HepG2 (cell line): Measurements from ENCODE around the gene TRUB1. TPM values are rescaled to one million over a fixed set of nuclear protein-coding genes. Genes with fewer than 3 reads are reported as not detected.

ENCODE experiments used
- EP300 ChIP-seq, 3 experiments: sonication (generic) in 1 of 3; formaldehyde crosslinking in 1 of 3; IDR thresholded peaks; 2 replicates each; pipeline versions ENCODE4 v1.5.1 to v1.6.1; 2011 to 2020; ENCODE audit warnings: low read depth in 2 of 3, low read length in 2 of 3, borderline replicate concordance in 1 of 3, improper control_type of control experiment in 1 of 3, mild to moderate bottlenecking in 1 of 3, missing genetic modification reagents in 1 of 3, moderate library complexity in 1 of 3
- KDM1A ChIP-seq: IDR thresholded peaks from 2 replicates; pipeline ENCODE4 v1.6.1; 2016; ENCODE audit warnings: missing compliant biosample characterization
- NFE2 ChIP-seq: sonication (generic); formaldehyde crosslinking; IDR thresholded peaks from 2 replicates; pipeline ENCODE4 v1.4.0; 2020; ENCODE audit warnings: missing genetic modification reagents
- SNAPC4 ChIP-seq: sonication (generic); formaldehyde crosslinking; IDR thresholded peaks from 2 replicates; pipeline ENCODE4 v1.4.0; 2020; ENCODE audit warnings: mild to moderate bottlenecking, missing genetic modification reagents
- TRIM24 ChIP-seq: sonication (generic); formaldehyde crosslinking; IDR thresholded peaks from 2 replicates; pipeline ENCODE4 v1.8.0; 2022; ENCODE audit warnings: mild to moderate bottlenecking, missing genetic modification reagents
- ZIK1 ChIP-seq: sonication (generic); formaldehyde crosslinking; IDR thresholded peaks from 2 replicates; pipeline ENCODE4 v1.5.0; 2020; ENCODE audit warnings: mild to moderate bottlenecking, low read depth, missing genetic modification reagents, borderline replicate concordance
- ZNF143 ChIP-seq: sonication (generic); formaldehyde crosslinking; IDR thresholded peaks from 2 replicates; pipeline ENCODE4 v1.4.0; 2020; ENCODE audit warnings: missing genetic modification reagents
- ZNF761 ChIP-seq: sonication (generic); formaldehyde crosslinking; conservative IDR thresholded peaks from 2 replicates; pipeline ENCODE4 v1.4.0; 2020; ENCODE audit warnings: mild to moderate bottlenecking, missing genetic modification reagents
- polyA plus RNA-seq, 8 experiments: library from polyadenylated mRNA; depleted of rRNA in 3 of 8; stranded (reverse) in 7 of 8; unstranded in 1 of 8; fragments of >200 nt; fragmentation: Illumina TruSeq in 4 of 8; extraction: Trizol in 4 of 8; gene quantifications; 2 replicates each; pipeline versions ENCODE4 v1.2.1 to v1.2.3, GENCODE V29; 2011 to 2016; ENCODE audit warnings: low read depth in 4 of 8, missing spikeins in 1 of 8, mixed read lengths in 1 of 8; ENCODE audit not compliant: insufficient read depth in 1 of 8
- total RNA-seq, 5 experiments: library from RNA; depleted of rRNA; stranded (reverse); fragments of >200 nt; fragmentation: Illumina TruSeq; extraction: Trizol; gene quantifications; 2 replicates each; pipeline ENCODE4 v1.2.3, GENCODE V29; 2016; ENCODE audit warnings: low read depth in 1 of 5
- TF ChIP-seq, protein P1 (sequence below): sonication (generic); formaldehyde crosslinking; IDR thresholded peaks from 2 replicates; pipeline ENCODE4 v1.8.1; 2023; ENCODE audit warnings: mild to moderate bottlenecking, missing genetic modification reagents
- TF ChIP-seq, protein P2 (sequence below): sonication (generic); formaldehyde crosslinking; IDR thresholded peaks from 2 replicates; pipeline ENCODE4 v1.4.0; 2020; ENCODE audit warnings: mild to moderate bottlenecking, missing genetic modification reagents
- TF ChIP-seq, protein P3 (sequence below), 2 experiments: sonication (generic) in 1 of 2; formaldehyde crosslinking in 1 of 2; IDR thresholded peaks; 2 replicates each; pipeline versions ENCODE4 v1.5.1 to v1.6.1; 2011 to 2020; ENCODE audit warnings: borderline replicate concordance in 1 of 2, low read depth in 1 of 2, low read length in 1 of 2, mild to moderate bottlenecking in 1 of 2, missing genetic modification reagents in 1 of 2, moderate library complexity in 1 of 2

The TRUB1 gene
- total and polyA plus RNA-seq, 2 of the 13 experiments (the other 11 are each of a cell fraction or from before 2014, with no cell fraction given) = 10.6 to 38.9 TPM

DNA sequence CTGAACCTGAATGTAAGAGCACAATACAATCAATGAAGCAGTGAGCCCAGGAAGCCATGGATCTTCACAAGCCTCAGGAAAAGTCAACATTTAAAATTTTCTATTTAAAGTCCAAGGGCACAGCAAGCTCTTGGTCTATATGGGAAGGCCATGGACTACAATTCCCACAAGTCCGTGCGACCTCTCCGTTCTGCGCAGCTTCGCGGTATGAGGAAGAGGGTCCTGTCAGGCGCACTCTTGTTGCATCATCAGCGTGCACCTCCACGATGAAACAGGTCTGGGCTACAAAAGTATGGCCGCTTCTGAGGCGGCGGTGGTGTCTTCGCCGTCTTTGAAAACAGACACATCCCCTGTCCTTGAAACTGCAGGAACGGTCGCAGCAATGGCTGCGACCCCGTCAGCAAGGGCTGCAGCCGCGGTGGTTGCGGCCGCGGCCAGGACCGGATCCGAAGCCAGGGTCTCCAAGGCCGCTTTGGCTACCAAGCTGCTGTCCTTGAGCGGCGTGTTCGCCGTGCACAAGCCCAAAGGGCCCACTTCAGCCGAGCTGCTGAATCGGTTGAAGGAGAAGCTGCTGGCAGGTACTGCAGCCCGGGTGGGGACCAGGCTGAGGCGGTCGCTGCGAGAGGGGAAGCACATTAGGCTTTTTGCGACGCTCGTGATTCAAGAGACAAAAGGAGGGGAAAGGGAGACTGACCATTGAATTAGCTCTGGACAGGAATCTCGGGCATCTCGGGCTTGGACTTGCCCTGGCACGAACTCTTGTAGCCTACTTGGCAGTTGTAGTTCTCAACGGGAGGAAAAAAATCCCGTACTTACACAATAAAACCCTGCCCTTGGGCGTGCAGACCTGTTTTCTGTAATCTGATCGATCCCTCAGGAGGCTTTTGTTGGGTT is at the start of gene TRUB1 (continued):
- TF ChIP-seq SNAPC4 = peak; percentile 76; the same call in 1 of the 2 replicates
- TF ChIP-seq, protein P1, sequence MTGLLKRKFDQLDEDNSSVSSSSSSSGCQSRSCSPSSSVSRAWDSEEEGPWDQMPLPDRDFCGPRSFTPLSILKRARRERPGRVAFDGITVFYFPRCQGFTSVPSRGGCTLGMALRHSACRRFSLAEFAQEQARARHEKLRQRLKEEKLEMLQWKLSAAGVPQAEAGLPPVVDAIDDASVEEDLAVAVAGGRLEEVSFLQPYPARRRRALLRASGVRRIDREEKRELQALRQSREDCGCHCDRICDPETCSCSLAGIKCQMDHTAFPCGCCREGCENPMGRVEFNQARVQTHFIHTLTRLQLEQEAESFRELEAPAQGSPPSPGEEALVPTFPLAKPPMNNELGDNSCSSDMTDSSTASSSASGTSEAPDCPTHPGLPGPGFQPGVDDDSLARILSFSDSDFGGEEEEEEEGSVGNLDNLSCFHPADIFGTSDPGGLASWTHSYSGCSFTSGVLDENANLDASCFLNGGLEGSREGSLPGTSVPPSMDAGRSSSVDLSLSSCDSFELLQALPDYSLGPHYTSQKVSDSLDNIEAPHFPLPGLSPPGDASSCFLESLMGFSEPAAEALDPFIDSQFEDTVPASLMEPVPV (CRISPR knock-in tag) = no peak
- TF ChIP-seq TRIM24 (CRISPR knock-in tag) = no peak
- no peak for TF ChIP-seq KDM1A (CRISPR knock-in tag)
- TF ChIP-seq ZIK1 = no peak
- TF ChIP-seq NFE2 (CRISPR knock-in tag) = no peak
- TF ChIP-seq, protein P2, sequence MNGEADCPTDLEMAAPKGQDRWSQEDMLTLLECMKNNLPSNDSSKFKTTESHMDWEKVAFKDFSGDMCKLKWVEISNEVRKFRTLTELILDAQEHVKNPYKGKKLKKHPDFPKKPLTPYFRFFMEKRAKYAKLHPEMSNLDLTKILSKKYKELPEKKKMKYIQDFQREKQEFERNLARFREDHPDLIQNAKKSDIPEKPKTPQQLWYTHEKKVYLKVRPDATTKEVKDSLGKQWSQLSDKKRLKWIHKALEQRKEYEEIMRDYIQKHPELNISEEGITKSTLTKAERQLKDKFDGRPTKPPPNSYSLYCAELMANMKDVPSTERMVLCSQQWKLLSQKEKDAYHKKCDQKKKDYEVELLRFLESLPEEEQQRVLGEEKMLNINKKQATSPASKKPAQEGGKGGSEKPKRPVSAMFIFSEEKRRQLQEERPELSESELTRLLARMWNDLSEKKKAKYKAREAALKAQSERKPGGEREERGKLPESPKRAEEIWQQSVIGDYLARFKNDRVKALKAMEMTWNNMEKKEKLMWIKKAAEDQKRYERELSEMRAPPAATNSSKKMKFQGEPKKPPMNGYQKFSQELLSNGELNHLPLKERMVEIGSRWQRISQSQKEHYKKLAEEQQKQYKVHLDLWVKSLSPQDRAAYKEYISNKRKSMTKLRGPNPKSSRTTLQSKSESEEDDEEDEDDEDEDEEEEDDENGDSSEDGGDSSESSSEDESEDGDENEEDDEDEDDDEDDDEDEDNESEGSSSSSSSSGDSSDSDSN (CRISPR knock-in tag) = peak; percentile 83
- no peak for TF ChIP-seq EP300 (IDR thresholded peaks at IDR 0.05; ENCODE audit: low read depth in 2 of 2, low read length in 2 of 2)
- no peak; the same call in 1 of the 2 replicates for TF ChIP-seq EP300 (CRISPR knock-in tag; IDR thresholded peaks at IDR 0.05; ENCODE audit: borderline replicate concordance)
- no peak; the same call in 1 of the 2 replicates for TF ChIP-seq ZNF761 (CRISPR knock-in tag)
- TF ChIP-seq, protein P3, sequence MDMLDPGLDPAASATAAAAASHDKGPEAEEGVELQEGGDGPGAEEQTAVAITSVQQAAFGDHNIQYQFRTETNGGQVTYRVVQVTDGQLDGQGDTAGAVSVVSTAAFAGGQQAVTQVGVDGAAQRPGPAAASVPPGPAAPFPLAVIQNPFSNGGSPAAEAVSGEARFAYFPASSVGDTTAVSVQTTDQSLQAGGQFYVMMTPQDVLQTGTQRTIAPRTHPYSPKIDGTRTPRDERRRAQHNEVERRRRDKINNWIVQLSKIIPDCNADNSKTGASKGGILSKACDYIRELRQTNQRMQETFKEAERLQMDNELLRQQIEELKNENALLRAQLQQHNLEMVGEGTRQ (IDR thresholded peaks at IDR 0.05; ENCODE audit: low read depth, low read length) = no peak
- TF ChIP-seq, protein P3 (CRISPR knock-in tag; IDR thresholded peaks at IDR 0.05; ENCODE audit: borderline replicate concordance) = no peak
- TF ChIP-seq ZNF143 (CRISPR knock-in tag) = peak; percentile 99
